ENCODE results near the gene MAPKAPK3.

MAPKAPK3 gene

DNA sequence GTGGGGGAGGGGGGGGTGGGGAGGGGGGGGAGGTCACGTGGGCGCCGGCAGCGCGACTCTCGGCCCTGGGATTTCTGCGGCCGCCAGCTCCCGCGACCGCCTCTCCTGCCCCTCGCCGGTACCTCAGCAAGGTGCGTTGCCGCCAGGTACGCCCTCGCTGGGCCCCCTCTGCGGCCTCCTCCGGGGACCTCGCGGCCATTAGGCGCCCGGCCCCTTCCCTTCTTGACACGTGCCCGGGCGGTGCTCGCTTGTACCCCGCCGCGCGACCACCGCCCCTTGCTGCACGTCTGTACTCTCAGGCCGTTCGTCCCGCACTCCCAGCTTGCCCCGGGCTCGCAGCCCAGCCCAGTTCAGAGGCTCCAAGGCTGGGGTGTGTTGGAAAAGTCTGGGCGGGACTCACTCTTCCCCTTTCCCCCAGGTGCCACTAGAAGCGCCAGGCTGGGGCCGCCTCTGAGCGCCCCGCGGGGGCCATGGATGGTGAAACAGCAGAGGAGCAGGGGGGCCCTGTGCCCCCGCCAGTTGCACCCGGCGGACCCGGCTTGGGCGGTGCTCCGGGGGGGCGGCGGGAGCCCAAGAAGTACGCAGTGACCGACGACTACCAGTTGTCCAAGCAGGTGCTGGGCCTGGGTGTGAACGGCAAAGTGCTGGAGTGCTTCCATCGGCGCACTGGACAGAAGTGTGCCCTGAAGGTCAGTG, at the start of gene MAPKAPK3:
MAPKAPK3 (plus strand) TSS at position 56 of the 696 bp plus-strand sequence; CDS start at position 471, 415 bp downstream.
- DNase-seq (ENCODE audit: low spot score) = no peak
- in situ Hi-C loops (cut with MboI; ENCODE audit: low sequenced_read_pairs, unreplicated experiment) = no loop called here
- TF ChIP-seq, protein P1, sequence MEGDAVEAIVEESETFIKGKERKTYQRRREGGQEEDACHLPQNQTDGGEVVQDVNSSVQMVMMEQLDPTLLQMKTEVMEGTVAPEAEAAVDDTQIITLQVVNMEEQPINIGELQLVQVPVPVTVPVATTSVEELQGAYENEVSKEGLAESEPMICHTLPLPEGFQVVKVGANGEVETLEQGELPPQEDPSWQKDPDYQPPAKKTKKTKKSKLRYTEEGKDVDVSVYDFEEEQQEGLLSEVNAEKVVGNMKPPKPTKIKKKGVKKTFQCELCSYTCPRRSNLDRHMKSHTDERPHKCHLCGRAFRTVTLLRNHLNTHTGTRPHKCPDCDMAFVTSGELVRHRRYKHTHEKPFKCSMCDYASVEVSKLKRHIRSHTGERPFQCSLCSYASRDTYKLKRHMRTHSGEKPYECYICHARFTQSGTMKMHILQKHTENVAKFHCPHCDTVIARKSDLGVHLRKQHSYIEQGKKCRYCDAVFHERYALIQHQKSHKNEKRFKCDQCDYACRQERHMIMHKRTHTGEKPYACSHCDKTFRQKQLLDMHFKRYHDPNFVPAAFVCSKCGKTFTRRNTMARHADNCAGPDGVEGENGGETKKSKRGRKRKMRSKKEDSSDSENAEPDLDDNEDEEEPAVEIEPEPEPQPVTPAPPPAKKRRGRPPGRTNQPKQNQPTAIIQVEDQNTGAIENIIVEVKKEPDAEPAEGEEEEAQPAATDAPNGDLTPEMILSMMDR (IDR thresholded peaks at IDR 0.05; ENCODE audit: borderline replicate concordance, control extremely low read depth, extremely low read depth, insufficient read depth, missing control alignments) = no peak

DNA sequence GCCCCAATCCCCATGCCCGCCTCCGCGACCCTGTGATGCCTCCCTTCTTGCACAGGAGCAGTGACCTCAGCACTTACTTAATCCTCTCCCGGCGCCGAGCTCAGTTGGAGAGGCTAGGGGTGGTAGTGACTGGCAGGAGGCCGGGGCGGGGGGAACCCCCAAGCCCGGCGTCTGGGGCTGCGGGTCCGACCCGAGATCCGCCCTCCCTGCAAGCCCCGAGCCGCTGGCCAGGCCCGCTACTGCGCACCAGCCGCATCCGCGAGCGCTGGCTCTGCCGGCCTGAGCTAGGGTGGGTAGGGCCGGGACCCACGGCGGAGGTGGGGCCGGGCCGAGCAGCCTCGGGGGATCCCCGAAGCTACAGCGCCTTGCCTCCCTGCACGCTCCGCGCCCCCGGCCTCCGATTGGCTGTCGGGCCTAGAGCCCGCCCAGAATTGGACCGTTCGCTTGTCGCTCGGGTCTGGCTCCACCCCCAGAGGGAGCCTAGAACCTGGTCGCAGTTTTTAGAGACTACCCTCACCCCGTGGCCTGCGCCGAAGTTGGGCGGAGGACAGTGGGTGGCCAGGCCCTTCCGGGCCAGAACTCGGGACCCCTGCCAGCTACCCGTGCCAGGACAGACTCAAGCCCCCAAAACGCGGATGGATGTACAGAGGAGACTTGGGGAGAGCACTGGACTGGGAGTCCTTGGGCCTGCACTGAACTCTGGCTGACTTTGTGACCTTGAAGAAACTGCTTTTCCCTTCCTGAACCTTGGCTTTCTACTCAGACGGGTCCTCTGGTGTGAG, 49.4 kb upstream of the MAPKAPK3 start, which contains the start of gene C3orf18:
C3orf18 (minus strand) TSS at position 362 of the 782 bp plus-strand sequence. CDS start 2,048 bp downstream, outside the sequence.
- in situ Hi-C loops (cut with MboI; ENCODE audit: low sequenced_read_pairs, unreplicated experiment) = no loop called here
- DNase-seq (ENCODE audit: low spot score) = peak; percentile 99
- TF ChIP-seq, protein P1 (IDR thresholded peaks at IDR 0.05; ENCODE audit: borderline replicate concordance, control extremely low read depth, extremely low read depth, insufficient read depth, missing control alignments) = no peak

DNA sequence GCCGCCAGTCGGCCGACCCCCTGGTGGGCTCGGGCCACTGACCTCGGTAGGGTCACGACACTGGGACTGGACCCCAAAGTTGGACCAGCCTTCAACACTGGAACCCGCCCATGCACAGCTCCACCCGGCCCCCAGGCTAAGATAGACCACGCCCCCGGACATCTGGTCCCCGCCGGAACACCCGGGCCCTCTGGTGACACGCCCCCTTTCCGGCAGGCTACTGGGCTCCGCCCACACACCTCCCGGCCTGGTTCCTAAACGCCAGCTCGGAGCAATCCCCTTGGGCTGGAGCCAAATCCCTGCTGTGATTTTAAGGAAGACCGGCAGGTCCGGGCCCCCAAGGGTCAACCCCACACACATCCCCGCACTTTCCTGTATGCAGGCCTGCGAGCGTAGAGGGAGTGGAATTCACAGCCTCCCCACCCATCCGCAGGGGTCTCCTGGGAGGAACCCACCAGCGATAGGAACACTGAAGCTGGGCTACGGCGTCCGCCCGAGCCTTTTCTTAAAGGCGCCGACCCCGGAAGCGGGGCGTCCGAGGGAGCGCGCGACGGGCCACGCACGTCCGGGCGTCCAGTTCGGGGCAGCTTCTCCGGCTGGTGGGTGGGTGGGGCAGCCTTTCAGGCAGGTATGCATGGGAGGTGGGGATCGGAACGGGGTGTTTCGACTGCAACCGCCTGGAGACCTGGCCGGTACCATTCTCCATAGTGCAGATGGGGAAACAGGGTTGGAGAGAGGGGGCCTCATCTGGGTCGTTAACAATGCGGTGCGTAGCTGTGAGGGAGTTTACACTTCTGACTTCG, 47.8 kb upstream of the MAPKAPK3 start, which contains the start of gene HEMK1:
HEMK1 (plus strand) TSS at position 576 of the 803 bp plus-strand sequence. CDS start 1,583 bp downstream, outside the sequence.
- in situ Hi-C loops (cut with MboI; ENCODE audit: low sequenced_read_pairs, unreplicated experiment) = no loop called here
- peak; percentile 99 for DNase-seq (ENCODE audit: low spot score)
- TF ChIP-seq, protein P1 (IDR thresholded peaks at IDR 0.05; ENCODE audit: borderline replicate concordance, control extremely low read depth, extremely low read depth, insufficient read depth, missing control alignments) = no peak

DNA sequence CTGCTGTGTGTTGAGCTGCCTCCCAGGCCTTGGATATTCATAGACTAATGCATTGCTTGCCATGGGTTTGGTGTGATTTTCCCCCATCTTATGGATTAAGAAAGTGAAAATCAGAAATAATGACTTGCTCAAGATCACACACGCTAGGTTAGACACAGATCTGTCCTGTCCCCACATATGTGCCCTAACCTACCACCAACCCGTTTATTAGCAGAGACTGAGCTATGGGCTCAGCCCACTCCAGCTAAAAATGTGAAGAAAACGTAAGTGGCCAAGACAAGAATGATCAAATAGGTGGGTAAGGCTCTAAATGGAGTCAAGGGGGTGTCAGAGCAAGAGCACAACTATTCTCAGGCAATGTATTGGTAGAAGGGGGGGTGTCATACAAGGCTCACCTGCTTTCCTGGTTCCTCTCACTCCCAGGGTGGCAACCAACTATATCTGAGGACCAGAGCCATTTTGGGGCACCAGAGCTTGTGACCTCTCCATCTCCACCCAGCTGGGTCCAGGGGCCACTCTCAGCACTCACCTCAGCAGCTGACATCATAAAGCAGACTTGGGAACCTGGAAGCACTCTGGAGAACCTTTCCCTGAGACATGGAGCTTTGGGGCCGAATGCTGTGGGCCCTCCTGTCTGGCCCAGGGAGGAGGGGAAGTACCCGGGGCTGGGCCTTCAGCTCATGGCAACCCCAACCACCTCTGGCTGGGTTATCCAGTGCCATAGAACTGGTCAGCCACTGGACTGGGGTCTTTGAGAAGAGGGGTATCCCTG, 46.3 kb upstream of the MAPKAPK3 start:
- no peak for DNase-seq (ENCODE audit: low spot score)
- in situ Hi-C loops (cut with MboI; ENCODE audit: low sequenced_read_pairs, unreplicated experiment) = loop anchor here (5.0 kb wide), 1 partner anchor 42 kb away; the partner anchor contains the start of gene CISH
- TF ChIP-seq, protein P1 (IDR thresholded peaks at IDR 0.05; ENCODE audit: borderline replicate concordance, control extremely low read depth, extremely low read depth, insufficient read depth, missing control alignments) = no peak

DNA sequence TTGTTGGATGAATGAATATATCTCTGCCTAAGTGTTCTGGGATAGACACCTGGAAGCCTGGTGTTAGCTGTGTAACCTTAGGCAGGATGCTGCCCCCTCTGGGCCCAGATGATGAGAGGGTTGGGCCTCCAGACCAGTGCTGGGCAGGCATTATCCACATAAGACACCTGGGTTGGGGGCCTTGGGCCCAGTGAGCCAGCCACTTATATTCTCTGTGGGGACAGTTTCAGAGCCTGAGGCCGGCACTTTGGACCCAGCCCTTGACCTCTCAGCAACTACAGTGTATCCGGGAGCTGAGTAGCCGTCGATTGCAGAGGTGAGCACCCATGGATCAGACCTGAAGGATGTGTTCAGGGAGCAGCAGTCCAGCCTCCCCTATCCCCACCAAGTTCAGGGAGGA, 45.5 kb upstream of the MAPKAPK3 start:
- in situ Hi-C loops (cut with MboI; ENCODE audit: low sequenced_read_pairs, unreplicated experiment) = loop anchor here (5.0 kb wide), 1 partner anchor 41 kb away; the partner anchor contains the start of gene CISH
- TF ChIP-seq, protein P1 (IDR thresholded peaks at IDR 0.05; ENCODE audit: borderline replicate concordance, control extremely low read depth, extremely low read depth, insufficient read depth, missing control alignments) = no peak
- no peak for DNase-seq (ENCODE audit: low spot score)
